HEK293 (cell line): ENCODE results near the gene FXYD5.

Experiments used
- CTCF ChIA-PET: fragments of 350-600 bp; formaldehyde crosslinking; extraction: SDS; loops from one replicate; lab custom pipeline; 2021; ENCODE audit warnings: antibody characterized with exemption; lab: Yijun Ruan, JAX
- POLR2A ChIA-PET: fragments of 300-600 bp; formaldehyde crosslinking; extraction: SDS; loops from one replicate; lab custom pipeline; 2020; ENCODE audit warnings: antibody characterized with exemption, inconsistent platforms; lab: Yijun Ruan, JAX
- H3K27ac ChIP-seq: fragments of 200-500 bp; sonication (Bioruptor generic); 2 replicates; pipeline ENCODE4 v1.5.1; 2014; ENCODE audit warnings: low read depth, low read length, control low read depth, inconsistent platforms; ENCODE audit errors: extremely low read depth
- H3K36me3 ChIP-seq, 2 experiments: fragments of 200-500 bp in 1 of 2; sonication (Bioruptor generic) in 1 of 2; 1 replicate in 1 of 2; 2 replicates in 1 of 2; pipeline ENCODE4 v1.5.1; 2014 to 2017; ENCODE audit warnings: inconsistent platforms in 2 of 2, low read length in 2 of 2; ENCODE audit not compliant: control insufficient read depth in 2 of 2, insufficient read depth in 1 of 2
- H3K4me1 ChIP-seq: fragments of 200-500 bp; sonication (Bioruptor generic); 2 replicates; pipeline ENCODE4 v1.5.1; 2014; ENCODE audit warnings: mild to moderate bottlenecking, low read length, inconsistent platforms; ENCODE audit not compliant: control insufficient read depth, insufficient read depth
- H3K4me3 ChIP-seq: 2 replicates; pipeline ENCODE4 v1.5.1; 2011; ENCODE audit warnings: low read depth, mild to moderate bottlenecking, control low read depth, low read length, moderate library complexity
- H3K9me3 ChIP-seq: fragments of 200-500 bp; sonication (Bioruptor generic); 2 replicates; pipeline ENCODE4 v1.5.1; 2014; ENCODE audit warnings: low read depth, low read length, inconsistent platforms; ENCODE audit not compliant: control insufficient read depth, insufficient read depth
- HOXD13 ChIP-seq: sonication (generic); formaldehyde crosslinking; IDR thresholded peaks from 2 replicates; pipeline ENCODE4 v1.8.0; 2022; ENCODE audit warnings: missing genetic modification reagents, borderline replicate concordance
- KLF8 ChIP-seq: fragments of 450-650 bp; formaldehyde crosslinking; IDR thresholded peaks from 2 replicates; pipeline ENCODE4 v1.5.1; 2016; ENCODE audit warnings: missing biosample characterization, missing genetic modification characterization
- PRDM10 ChIP-seq: fragments of 450-650 bp; formaldehyde crosslinking; IDR thresholded peaks from 2 replicates; pipeline ENCODE4 v1.5.1; 2016; ENCODE audit warnings: missing biosample characterization, missing genetic modification characterization
- SCRT2 ChIP-seq: fragments of 450-650 bp; formaldehyde crosslinking; IDR thresholded peaks from 2 replicates; pipeline ENCODE4 v1.5.1; 2016; ENCODE audit warnings: missing biosample characterization, missing genetic modification characterization
- ZBTB10 ChIP-seq: fragments of 450-650 bp; formaldehyde crosslinking; IDR thresholded peaks from 2 replicates; pipeline ENCODE4 v1.5.1; 2016; ENCODE audit warnings: missing biosample characterization, missing genetic modification characterization
- ZBTB21 ChIP-seq: fragments of 450-650 bp; formaldehyde crosslinking; IDR thresholded peaks from 2 replicates; pipeline ENCODE4 v1.5.1; 2017; ENCODE audit warnings: missing biosample characterization, missing genetic modification characterization
- ZNF175 ChIP-seq: fragments of 450-650 bp; formaldehyde crosslinking; IDR thresholded peaks from 2 replicates; pipeline ENCODE4 v1.5.1; 2016; ENCODE audit warnings: missing biosample characterization, missing genetic modification characterization
- ZNF274 ChIP-seq, 2 experiments: fragments of 200-500 bp in 1 of 2; fragments of 450-650 bp in 1 of 2; sonication (Bioruptor generic) in 1 of 2; formaldehyde crosslinking in 1 of 2; IDR thresholded peaks; 2 replicates each; pipeline versions ENCODE4 v1.5.1 to v1.6.1; 2014 to 2016; ENCODE audit warnings: borderline replicate concordance in 1 of 2, inconsistent platforms in 1 of 2, low read length in 1 of 2, missing biosample characterization in 1 of 2, missing genetic modification characterization in 1 of 2
- ZNF280C ChIP-seq: fragments of 450-650 bp; formaldehyde crosslinking; IDR thresholded peaks from 2 replicates; pipeline ENCODE4 v1.5.1; 2016; ENCODE audit warnings: missing biosample characterization, missing genetic modification characterization
- ZNF280D ChIP-seq: fragments of 450-650 bp; formaldehyde crosslinking; IDR thresholded peaks from 2 replicates; pipeline ENCODE4 v1.5.1; 2016; ENCODE audit warnings: missing biosample characterization, missing genetic modification characterization
- ZNF362 ChIP-seq: fragments of 450-650 bp; formaldehyde crosslinking; IDR thresholded peaks from 2 replicates; pipeline ENCODE4 v1.5.1; 2016; ENCODE audit warnings: missing biosample characterization, missing genetic modification characterization
- ZNF416 ChIP-seq: fragments of 450-650 bp; formaldehyde crosslinking; IDR thresholded peaks from 2 replicates; pipeline ENCODE4 v1.5.1; 2016; ENCODE audit warnings: missing biosample characterization, missing genetic modification characterization
- ZNF433 ChIP-seq: fragments of 450-650 bp; formaldehyde crosslinking; IDR thresholded peaks from 2 replicates; pipeline ENCODE4 v1.5.1; 2016; ENCODE audit warnings: missing biosample characterization, missing genetic modification characterization, low read depth
- ZNF548 ChIP-seq: fragments of 450-650 bp; formaldehyde crosslinking; IDR thresholded peaks from 2 replicates; pipeline ENCODE4 v1.5.1; 2016; ENCODE audit warnings: missing biosample characterization, missing genetic modification characterization
- ZNF558 ChIP-seq: fragments of 450-650 bp; formaldehyde crosslinking; IDR thresholded peaks from 2 replicates; pipeline ENCODE4 v1.5.1; 2016; ENCODE audit warnings: missing biosample characterization, missing genetic modification characterization
- ZNF580 ChIP-seq: fragments of 450-650 bp; formaldehyde crosslinking; IDR thresholded peaks from 2 replicates; pipeline ENCODE4 v1.5.1; 2016; ENCODE audit warnings: missing biosample characterization, missing genetic modification characterization
- ZNF610 ChIP-seq: fragments of 450-650 bp; formaldehyde crosslinking; IDR thresholded peaks from 2 replicates; pipeline ENCODE4 v1.5.1; 2016; ENCODE audit warnings: missing biosample characterization, missing genetic modification characterization, borderline replicate concordance
- ZNF677 ChIP-seq: fragments of 450-650 bp; IDR thresholded peaks from 2 replicates; pipeline ENCODE4 v1.5.0; 2018; ENCODE audit warnings: missing biosample characterization, mild to moderate bottlenecking, missing genetic modification characterization, moderate library complexity
- ZNF747 ChIP-seq: fragments of 450-650 bp; formaldehyde crosslinking; IDR thresholded peaks from 2 replicates; pipeline ENCODE4 v1.5.1; 2016; ENCODE audit warnings: missing biosample characterization, missing genetic modification characterization
- ZNF837 ChIP-seq: fragments of 450-650 bp; formaldehyde crosslinking; IDR thresholded peaks from 2 replicates; pipeline ENCODE4 v1.5.1; 2016; ENCODE audit warnings: missing biosample characterization, missing genetic modification characterization

Gene FXYD5

GRCh38 chr19:35110974-35111373 is 43.6 kb upstream of the FXYD5 start:
- TF ChIP-seq ZNF280D (no peak), PRDM10 (tag by site-specific recombination) (no peak), ZNF677 (no peak), ZNF548 (tag by site-specific recombination) (no peak), ZNF558 (tag by site-specific recombination) (no peak), ZNF610 (tag by site-specific recombination) (no peak), ZNF274 (IDR thresholded peaks at IDR 0.05; ENCODE audit: low read length) (no peak), ZNF274 (tag by site-specific recombination; IDR thresholded peaks at IDR 0.05; ENCODE audit: borderline replicate concordance) (no peak), ZNF580 (tag by site-specific recombination) (no peak), KLF8 (tag by site-specific recombination) (no peak), ZNF280C (tag by site-specific recombination) (no peak), ZNF433 (no peak), SCRT2 (no peak)
- TF ChIP-seq, all 188 proteins: peak for 0
- H3K9me3 ChIP-seq, result no peaks in the 10 kb centered on the region
- H3K36me3 ChIP-seq, result no peaks in the 10 kb centered on the region; a peak in 1 of 3 replicates
- ChIA-PET POLR2A (interaction anchor here (0.6 kb wide), 1 partner anchor 172 kb away, joined by 3 read pairs; no protein-coding TSS in a partner anchor), CTCF (interaction anchor here (0.6 to 3.2 kb wide), 10 partner anchors 10 to 384 kb away, joined by 3 to 29 read pairs (median 6); partner anchors contain the start of gene LGI4)
- peaks cover 1% of the 10 kb centered on the region; the same call in 1 of the 2 replicates for H3K4me1 ChIP-seq
- H3K4me3 ChIP-seq, result no peak overlapping the region
- no peak overlapping the region for H3K27ac ChIP-seq

GRCh38 chr19:35112995-35113688 is 41.4 kb upstream of the FXYD5 start:
- CTCF ChIA-PET, result interaction anchor here (0.8 to 3.2 kb wide), 4 partner anchors 22 to 129 kb away, joined by 4 to 29 read pairs (median 21); partner anchors contain the start of gene LGI4
- no peak overlapping the region for H3K27ac ChIP-seq
- POLR2A ChIA-PET, result interaction anchor here (0.7 kb wide), 1 partner anchor 15 kb away, joined by 3 read pairs; no protein-coding TSS in a partner anchor
- TF ChIP-seq ZNF747 (tag by site-specific recombination) (no peak), ZNF416 (tag by site-specific recombination) (no peak), ZNF175 (tag by site-specific recombination) (no peak), ZNF837 (tag by site-specific recombination) (no peak), ZNF362 (no peak), ZBTB10 (tag by site-specific recombination) (no peak), ZBTB21 (tag by site-specific recombination) (0 out of 2 replicates have a peak, but pooled peaks have one; percentile 13), HOXD13 (CRISPR knock-in tag) (no peak)

More at GRCh38 chr19:35112995-35113688, 41.4 kb upstream of the FXYD5 start:
- no peaks in the 10 kb centered on the region; a peak in 1 of 3 replicates for H3K36me3 ChIP-seq
- no peaks in the 10 kb centered on the region for H3K9me3 ChIP-seq
- H3K4me3 ChIP-seq, result no peak overlapping the region
- H3K4me1 ChIP-seq, result peaks cover 2% of the 10 kb centered on the region; the same call in 1 of the 2 replicates
